Activated CD4-positive, alpha-beta T cell treated with anti-CD3 and anti-CD28 coated beads, Interleukin-2, amount 50 U/mL, for 1 hour (primary cell): Measurements from ENCODE around the gene FLYWCH1.

Source experiments
- DNase-seq: peaks from one replicate; pipeline ENCODE4 v3.0.0-alpha.2; 2020

FLYWCH1 gene

DNA sequence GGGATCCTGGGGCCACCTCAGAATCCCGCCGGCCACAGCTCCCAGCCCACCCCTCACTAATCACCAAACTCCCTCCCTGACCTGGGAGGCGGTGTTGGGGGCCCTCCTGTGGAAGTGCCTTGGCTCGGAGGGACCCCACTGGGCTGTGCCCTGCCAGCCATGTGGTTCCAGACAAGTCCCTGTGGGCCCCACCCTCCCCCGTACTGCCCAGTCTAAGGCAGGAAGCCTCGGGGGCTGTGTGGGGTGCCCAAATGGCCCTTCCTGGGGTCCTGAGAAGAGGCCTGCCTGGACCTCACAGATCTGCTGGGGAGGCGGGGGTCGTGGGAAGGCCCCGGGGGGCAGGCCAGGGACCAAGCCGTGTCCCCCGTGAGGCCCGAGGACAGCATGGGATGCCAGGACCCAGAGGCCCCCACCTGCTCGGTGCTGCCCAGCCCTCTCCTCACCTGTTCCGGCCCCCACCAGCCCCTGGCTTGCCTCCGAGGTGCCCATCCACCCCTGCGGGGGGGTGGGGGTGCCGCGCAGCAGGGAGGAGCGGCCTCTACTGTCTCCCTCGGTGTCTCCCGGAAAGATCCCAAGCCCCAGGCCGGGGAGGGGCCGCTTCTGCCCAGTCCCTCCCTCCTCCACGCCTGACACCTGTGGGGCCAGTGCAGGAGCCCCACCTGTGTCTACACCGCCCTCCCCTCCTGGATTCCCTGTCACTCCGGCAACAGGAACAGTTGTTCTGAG lies 43.1 kb downstream of the FLYWCH1 start:
- DNase-seq: no peak

DNA sequence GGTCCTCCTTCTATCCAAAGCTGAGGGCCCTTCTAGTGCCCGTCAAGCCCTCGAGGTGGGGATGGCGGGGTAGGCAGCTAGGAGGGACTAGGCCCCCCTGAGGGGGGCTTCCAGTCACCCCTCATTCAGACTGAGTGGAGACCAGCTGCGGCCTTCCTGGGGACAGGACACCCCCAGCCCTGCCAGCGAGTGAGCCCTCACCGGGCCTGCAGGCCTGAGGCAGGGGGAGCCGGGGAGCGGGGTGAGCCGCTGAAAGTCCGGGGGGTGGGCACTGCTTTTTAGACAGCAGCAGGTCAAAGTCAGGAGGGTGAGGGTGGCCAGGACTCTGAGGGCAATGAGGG lies 43.7 kb downstream of the FLYWCH1 start:
- DNase-seq: no peak

DNA sequence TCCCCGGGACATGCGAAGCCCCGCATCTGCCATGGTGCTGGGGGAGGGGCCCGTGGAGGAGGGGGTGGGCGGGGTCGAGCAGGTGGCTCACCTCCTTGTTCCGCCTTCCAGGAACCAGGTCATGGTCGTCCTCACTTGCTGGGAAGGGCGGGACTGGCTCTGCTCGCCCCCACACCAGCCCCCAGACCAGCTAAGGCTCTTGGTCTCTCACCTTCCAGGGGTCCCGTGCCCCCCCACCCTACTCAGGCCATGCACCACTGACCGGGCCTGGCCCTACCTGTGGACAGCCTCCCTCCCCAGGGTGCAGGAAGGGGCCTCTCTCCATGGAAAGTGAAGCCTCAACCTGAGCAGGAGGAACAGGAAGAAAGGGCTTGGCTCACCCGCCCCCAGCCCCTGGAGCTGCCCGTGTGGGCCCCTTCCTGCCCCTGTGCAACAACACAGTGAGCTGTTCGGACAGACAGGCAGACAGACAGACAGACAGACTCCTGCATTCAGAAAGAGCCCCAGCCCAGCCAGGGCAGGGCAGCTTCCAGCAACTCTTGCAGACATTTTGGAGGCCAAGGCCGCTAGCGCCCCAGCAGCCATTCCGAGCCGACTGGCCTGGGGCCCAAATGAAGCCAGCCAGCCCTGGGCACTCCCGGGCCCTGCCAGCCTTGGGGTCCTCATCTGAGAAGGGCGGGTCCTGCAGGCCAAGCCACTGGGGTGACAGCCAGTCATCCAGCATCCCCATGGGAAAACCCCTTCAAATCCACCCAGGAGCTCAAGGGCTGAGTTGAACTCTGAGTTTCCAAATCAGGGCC lies 44.2 kb downstream of the FLYWCH1 start:
- no peak for DNase-seq

DNA sequence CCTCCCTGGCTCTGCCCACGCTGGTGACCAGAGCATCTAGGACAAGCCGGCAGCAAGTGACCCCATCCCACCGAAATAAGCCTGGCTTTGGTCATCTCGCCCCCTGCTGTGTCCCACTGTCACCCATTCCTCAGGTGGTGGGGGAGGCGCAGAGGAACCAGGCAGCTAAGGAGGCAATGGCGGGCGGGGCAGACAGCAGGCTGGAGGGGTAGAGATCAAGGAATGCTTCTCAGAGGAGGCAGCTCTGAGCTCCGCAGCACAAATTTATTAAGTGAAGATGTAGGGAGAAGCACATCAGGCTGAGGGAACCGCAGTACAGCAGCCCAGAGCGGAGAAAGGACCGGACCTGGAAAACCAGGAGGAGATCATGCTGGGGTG lies 44.8 kb downstream of the FLYWCH1 start:
- no peak for DNase-seq

DNA sequence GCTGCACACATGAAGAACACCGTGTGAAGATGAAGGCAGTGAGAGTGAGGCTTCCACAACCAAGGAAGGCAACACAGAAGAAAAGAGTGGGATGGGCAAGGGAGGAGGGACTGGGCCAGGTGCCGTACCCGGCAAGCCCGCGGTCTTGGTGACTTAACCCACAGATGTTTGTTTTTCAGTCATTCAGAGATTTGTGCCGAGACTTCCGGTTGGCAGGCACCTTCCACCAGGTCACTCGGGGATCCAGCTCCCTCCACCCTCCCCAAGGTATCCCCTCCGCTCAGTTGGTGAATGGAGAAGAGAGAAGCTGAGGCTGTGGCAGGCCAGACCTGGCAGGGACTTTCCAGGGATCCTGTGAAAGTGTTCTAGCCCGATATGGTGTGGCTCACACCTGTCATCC lies 47.5 kb downstream of the FLYWCH1 start:
- no peak for DNase-seq

DNA sequence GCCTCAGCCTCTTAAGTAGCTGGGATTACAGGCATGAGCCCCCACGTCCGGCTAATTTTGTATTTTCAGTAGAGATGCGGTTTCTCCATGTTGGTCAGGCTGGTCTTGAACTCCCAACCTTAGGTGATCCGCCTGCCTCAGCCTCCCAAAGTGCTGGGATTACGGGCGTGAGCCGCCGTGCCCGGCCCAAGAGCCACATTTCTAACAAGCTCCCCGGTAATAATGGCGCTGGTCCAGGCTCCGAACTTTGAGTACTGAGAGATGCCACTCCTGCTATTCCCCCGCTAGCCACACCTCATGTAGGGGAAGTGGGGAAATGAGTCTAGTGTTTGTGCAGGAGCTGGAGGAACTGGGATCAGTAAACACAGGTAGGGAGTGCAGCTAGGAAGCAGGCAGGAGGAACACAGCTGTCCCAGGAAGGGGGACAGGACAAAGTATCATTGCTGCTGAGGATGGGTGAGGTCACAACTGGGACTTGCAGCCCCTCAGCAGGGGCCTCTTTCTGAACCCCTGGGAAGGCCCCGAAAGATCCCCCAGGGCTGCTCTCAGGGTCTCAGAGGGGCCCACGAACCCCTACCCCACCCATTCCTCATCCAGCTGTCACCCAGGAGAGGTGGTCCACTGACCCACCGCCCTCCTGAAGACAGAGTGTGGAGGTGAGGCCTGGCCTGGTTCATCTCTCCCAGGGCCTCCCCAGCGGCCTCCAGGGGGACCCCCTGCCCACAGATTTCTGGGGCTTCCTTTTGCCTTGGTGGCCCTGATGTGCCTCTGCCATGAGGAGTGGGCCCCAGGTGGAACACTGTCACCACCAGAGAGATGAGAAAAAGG lies 48.7 kb downstream of the FLYWCH1 start:
- DNase-seq: no peak

DNA sequence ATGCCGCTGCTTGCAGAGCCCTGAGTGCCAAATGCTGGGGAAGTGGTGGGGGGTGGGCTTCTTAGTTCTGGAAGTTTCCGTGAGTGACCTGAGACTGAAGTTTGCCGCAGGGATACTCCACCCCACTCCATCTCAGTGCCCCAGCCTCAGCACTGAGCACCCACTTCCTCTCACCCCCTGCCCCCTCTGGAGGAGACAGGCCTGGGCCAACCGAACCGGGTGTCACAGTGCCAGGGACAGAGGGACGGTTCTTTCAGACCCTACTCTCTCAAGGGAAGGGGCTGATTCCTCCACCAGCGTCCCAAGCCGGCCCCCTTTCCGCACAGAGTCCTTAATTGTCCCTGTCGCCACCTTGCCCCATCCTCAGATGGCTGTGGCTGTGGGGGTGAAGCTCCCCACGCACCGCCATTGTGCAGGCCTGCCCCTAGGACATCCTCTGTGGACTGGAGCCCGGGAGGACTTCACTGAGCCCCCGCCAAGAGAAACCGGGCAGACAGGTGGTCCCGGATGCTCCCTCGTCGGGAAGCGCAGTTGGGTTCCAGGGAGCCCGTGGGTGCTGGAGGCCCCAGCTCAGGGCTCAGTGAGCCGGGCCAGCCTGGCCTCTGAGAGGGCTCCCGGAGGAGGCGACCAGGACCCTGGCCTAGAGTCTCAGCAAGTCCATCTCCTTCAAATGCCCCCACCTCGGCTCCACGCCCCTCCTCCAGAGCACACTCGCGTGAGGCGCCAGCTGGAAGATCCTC lies 50.8 kb downstream of the FLYWCH1 start:
- no peak for DNase-seq

DNA sequence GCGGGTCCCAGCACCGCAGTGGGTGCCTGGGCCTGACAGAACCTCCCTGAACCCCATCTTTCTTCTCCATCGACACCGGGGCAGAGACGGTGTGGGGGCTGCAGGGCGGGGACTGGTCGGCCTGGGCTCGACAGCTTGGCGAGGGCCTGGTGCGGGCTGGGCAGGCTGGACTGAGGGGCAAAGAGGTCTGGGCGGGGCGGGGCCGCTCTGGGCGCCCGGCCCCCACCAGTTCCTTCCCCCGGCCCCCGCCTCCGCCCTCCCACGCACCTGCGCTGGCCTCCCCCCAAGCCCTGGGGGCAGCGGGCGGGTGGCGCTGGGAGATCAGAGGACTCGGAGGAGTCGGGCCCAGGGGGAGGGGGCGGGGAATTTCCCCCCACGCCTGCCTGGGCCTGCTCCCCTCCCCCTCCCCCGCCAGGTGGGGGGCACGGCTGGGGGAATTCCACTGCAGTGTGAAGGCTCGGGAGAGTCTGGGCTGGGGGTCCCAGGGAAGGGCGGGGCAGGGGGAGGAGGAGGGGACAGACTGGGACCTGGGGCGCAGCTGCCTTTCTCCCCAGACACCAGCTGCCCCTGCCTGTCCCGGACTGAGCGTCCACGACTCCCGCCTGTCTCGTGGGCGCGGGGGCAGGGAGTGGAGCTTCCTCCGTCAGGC lies 51.5 kb downstream of the FLYWCH1 start:
- DNase-seq: no peak

DNA sequence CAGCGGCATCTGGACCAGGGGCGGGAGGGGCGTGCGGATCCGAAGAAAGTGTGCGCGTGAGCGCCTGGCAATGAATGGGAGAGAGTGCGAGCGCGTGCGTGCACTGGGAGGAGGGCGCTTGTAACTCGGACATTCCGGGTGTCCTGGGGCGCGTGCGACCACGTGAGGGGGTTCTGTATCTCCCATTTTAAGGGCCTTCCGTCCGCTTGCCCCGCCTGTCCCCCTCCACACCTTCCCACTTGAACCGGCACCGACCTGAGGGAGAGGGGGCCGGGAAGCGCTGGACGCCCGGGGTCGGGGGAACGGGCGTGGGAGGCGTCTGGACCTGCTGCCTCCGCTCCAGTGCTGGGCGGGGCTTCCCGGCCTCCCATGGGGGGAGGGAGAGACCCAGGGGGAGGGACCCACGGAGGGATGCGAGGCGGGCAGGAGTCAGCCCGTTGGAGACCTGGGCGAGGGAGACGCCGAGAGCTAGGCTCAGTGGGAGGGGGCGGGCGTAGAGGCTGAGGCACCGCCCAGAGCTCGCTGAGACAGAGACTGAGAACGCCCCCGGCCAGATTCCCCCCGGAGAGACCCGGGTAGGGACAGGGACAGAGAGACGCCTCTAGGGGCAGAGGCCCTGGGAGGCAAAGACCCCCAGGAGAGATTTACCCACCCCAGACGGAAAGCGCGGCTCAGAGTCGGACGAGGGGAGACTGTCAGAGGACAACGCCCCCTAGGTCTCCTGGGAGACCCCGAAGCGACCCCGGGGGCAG lies 52.2 kb downstream of the FLYWCH1 start, which contains the start of gene KREMEN2:
Gene KREMEN2 (plus strand): TSS at position 553 of the 752 bp plus-strand sequence. CDS start 246 bp downstream, outside the sequence.
- no peak for DNase-seq

DNA sequence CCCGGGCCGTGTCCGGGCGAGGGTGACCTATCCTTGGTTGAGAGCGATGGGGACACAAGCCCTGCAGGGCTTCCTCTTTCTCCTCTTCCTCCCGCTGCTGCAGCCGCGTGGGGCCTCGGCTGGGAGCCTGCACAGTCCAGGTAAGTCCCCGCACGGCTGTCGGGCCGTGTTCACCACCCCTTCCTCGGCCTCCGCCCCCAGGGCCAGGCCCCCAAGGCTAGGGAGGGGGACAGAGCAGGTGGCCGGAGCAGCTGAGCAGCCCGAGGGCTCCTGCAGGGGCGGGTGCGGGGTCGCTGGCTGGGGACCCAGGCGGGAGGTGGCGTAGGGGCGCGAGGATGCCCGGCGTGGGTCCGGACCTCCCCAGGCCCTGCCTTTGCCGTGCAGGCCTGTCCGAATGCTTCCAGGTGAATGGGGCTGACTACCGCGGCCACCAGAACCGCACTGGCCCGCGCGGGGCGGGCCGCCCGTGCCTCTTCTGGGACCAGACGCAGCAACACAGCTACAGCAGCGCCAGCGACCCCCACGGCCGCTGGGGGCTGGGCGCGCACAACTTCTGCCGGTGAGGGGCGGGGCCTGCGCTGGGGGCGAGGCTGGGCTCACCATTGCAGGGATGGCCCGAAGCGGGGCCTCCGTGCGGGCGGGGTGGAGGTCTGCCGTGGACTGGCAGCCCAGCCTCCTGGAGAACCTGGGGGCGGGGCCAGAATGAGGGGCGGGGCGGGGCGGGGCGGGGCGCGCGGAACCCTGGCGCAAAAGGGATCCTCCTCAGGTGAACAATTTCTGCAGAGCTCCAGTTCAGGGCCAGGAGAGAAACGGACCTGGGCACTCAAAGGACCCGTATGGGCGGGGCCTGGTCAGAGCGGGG lies 53.0 kb downstream of the FLYWCH1 start:
- DNase-seq: peak; percentile 53

DNA sequence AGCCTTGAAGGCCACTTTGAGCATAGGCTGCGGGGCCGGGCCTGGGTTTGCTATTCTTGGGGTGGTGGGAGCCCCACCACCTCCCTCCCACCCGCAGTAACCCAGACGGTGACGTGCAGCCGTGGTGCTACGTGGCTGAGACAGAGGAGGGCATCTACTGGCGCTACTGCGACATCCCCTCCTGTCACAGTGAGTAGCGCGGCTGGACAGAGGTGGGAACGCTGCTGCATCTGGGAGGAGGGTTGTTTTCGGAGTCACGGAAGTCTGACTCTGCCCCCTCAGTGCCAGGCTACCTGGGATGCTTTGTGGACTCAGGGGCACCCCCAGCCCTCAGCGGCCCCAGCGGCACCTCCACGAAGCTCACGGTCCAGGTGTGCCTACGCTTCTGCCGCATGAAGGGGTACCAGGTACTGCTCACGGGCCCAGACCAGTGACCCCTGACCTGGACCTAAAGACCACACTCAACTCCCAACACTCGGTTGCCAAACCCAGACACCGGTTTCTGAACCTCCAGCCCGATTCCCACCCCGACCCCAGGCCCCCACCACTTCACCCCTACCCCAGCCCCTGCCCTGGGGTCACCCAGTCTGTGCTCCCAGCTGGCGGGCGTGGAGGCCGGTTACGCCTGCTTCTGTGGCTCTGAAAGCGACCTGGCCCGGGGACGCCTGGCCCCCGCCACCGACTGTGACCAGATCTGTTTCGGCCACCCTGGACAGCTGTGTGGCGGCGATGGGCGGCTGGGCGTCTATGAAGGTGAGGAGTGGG lies 54.5 kb downstream of the FLYWCH1 start:
- DNase-seq: no peak

DNA sequence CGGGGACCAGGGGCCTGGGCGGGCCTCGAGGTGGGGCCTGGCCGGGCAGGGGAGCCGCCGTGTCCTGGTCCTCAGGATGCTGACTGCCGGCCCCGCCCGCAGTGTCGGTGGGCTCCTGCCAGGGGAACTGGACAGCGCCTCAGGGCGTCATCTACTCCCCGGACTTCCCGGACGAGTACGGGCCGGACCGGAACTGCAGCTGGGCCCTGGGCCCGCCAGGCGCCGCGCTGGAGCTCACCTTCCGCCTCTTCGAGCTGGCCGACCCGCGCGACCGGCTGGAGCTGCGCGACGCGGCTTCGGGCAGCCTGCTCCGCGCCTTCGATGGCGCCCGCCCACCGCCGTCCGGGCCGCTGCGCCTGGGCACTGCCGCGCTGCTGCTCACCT lies 55.1 kb downstream of the FLYWCH1 start:
- DNase-seq: no peak

DNA sequence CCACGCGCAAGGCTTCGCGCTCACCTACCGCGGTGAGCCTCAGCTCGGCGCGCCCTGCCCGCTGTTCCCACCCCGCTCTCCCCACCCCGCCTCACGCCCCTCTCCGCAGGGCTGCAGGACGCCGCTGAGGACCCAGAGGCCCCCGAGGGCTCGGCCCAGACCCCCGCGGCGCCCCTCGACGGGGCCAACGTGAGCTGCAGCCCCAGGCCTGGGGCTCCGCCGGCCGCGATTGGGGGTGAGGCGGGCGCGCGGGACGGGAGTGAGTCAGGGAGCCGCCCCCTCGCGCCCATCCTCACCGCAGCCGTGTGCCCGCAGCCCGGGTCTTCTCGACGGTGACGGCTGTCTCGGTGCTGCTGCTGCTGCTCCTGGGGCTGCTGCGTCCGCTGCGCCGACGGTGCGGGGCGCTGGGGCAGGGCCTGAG lies 55.5 kb downstream of the FLYWCH1 start:
- DNase-seq: no peak

DNA sequence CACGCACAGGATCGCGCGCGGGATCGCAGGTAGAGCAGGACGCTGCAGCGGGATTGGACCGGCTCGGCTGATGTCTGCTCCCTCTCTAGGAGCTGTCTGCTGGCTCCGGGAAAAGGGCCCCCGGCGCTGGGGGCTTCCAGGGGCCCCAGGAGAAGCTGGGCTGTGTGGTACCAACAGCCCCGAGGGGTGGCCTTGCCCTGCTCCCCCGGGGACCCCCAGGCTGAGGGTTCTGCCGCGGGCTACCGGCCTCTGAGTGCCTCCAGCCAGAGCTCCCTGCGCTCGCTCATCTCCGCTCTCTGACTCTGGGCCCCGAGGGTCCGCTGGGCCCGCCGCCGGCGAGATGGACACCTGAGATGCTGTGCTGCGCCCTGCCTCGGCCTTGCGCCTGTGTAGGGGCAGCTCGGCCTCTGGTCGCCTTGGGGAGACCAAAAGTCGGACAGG lies 56.0 kb downstream of the FLYWCH1 start:
- DNase-seq: no peak

DNA sequence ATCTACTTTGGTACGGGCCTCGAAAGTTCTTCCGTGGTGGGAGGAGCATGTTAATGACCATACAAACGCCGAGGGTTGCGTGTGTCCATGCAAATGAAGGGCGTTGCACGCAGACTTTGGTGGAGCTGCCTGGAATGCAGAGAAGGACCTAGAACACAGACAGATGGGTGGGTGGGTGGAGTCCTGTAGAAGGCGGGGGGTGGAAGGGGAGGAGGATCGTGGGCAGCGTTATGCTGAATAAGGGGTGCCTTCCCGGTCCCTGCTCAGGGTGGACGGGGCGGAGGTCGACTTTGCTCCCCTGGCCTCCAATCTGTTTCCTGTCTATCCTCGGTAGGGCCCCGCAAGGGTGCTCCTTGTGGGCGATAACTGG lies 56.6 kb downstream of the FLYWCH1 start:
- DNase-seq: no peak

DNA sequence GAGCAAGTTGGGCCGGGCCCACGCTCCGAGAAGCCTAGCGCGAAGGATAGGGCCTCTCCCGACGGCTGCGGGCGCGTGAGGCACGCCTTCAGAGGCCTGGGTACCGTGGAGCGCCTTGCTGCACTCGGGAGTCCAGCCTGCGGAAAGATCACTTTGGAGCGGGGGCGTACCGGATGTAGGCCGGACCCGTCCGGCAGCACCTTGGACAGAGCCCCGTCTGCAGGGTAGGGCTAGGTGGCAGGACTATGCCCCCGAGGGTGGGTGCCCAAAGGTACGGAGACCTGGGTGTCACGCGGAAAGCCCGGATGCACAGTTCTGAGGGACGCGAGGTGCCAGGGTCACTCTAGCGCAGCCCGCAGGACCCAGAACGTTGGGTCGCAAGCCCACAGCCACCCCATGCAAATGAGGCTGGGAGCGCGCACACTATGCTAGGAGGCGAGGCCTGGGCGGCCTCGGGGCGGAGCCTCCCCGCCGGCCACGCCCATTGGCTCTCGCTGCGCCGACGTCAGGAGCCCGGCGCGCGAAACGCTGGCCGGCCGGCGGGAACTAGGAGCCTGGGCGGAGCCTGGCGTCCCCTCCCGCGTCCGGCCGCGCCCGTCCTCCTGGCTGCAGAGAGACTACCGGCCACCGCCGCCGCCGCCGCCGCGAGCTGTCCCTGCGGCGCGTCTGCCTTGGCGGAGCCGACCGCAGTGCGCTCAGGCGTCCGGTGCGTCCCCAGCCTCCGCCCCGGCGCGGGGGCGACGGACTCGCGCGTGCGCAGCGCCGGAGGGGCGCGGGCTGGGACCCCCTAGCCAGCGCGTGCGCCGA lies 57.2 kb downstream of the FLYWCH1 start, which contains the start of gene PAQR4:
Gene PAQR4 (plus strand): TSS at position 611 of the 807 bp plus-strand sequence. CDS start 327 bp downstream, outside the sequence.
- peak; percentile 68 for DNase-seq

DNA sequence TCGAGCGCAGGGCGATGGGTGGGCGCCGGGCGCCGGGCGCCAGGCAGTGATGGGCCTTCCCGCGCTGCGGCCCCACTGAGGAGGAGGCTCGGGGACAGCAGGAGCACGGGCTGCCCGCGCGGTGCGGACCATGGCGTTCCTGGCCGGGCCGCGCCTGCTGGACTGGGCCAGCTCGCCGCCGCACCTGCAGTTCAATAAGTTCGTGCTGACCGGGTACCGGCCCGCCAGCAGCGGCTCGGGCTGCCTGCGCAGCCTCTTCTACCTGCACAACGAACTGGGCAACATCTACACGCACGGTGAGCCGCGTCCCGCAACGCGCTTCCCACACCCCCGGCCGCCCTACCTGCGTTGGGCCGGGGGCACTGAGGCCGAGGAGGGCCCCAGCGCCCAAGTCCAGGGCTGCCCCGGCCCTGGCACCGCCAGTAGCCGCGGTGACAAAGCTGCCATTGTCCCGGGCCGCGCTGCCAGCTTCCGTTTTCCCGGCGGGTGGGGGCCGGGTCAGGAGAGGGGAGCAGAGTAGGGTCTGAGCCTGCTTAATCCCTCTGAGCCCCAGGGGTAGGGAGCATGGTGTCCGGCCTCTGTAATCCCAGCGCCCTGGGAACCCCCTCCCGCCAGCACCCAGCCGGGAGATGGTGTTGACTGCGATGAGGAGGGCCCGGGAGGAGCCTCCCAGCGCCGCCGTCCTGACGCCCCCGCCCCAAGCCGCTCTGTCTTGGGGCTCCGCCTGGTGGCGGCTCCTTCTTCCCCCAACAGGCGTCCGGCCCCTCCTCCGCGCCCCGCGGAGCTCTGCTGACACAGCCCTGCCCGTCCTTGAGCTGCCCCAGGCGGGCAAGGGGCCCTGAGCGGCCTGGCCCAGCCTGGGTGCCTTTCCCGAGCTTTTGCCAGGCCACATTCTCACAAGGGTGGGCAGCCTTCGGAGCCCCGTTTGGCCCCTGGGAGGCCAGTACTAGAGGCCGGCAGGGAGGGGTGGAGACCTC lies 58.1 kb downstream of the FLYWCH1 start:
- DNase-seq: peak; percentile 60
